ENCODE results near the gene TEX54. TPM values are rescaled to one million over a fixed set of nuclear protein-coding genes. Genes with fewer than 3 reads are reported as not detected.

The TEX54 gene
- not detected for total RNA-seq

- WGBS, 2 donors, result 3 to 9% methylated on average over 27 to 35 of the region's 40 CpGs
Observed at GRCh38 chr11:62832336-62833234, at the start of gene TEX54. Gene TEX54 (minus strand): TSS chr11:62832841.

GRCh38 chr11:62882431-62882749 lies 49.7 kb upstream of the TEX54 start:
- Histone ChIP-seq H3K4me1 (peaks cover 0 to 73% (median 38%) of the 10 kb centered on the region in 4 donors), H3K27me3 (no peaks in the 10 kb centered on the region), H3K36me3 (peaks cover 8 to 51% (median 27%) of the 10 kb centered on the region in 3 donors), H3K27ac (peak overlapping the region; percentile 94 to 100 (median 99)), H3K4me3 (peak overlapping the region; percentile 73 to 100 (median 93)), H3K9me3 (no peaks in the 10 kb centered on the region)
- TF ChIP-seq POLR2A (IDR thresholded peaks at IDR 0.05) (no peak), EP300 (IDR thresholded peaks at IDR 0.05) (no peak), CTCF (IDR thresholded peaks at IDR 0.05) (no peak)
- no peak for DNase-seq (ENCODE audit: low spot score in 2 of 2)
- 25 to 31% methylated on average over 6 of the region's 6 CpGs for WGBS, 2 donors

More at GRCh38 chr11:62832336-62833234, at the start of gene TEX54:
- peak within 1 kb of the TSS; percentile 79 to 96 (median 84) for H3K4me3 ChIP-seq
- peak within 1 kb of the TSS; percentile 88 to 98 (median 96) for H3K27ac ChIP-seq
- H3K4me1 ChIP-seq, result peaks cover 0 to 69% (median 29%) of the 10 kb centered on the region in 4 donors
- no peaks in the 10 kb centered on the region for H3K27me3 ChIP-seq
- H3K36me3 ChIP-seq, result peaks cover 0 to 49% (median 11%) of the 10 kb centered on the region in 3 donors
- H3K9me3 ChIP-seq, result no peaks in the 10 kb centered on the region
- TF ChIP-seq CTCF (IDR thresholded peaks at IDR 0.05) (no peak), POLR2A (IDR thresholded peaks at IDR 0.05) (peak in 1 of 2 donors; percentile 6)
- no peak for DNase-seq (ENCODE audit: low spot score in 2 of 2)

- peaks cover 0 to 67% (median 37%) of the 10 kb centered on the region in 4 donors for H3K4me1 ChIP-seq
- peak overlapping the region; percentile 94 to 100 (median 99) for H3K27ac ChIP-seq
- DNase-seq (ENCODE audit: low spot score in 2 of 2), result peak; percentile 89 to 97
- H3K27me3 ChIP-seq, result no peaks in the 10 kb centered on the region
- 3 to 4% methylated on average over 19 to 20 of the region's 21 CpGs for WGBS, 2 donors
- no peaks in the 10 kb centered on the region for H3K9me3 ChIP-seq
- TF ChIP-seq EP300 (IDR thresholded peaks at IDR 0.05) (peak; percentile 95 to 96), CTCF (IDR thresholded peaks at IDR 0.05) (no peak)
- peaks cover 6 to 45% (median 21%) of the 10 kb centered on the region in 3 donors for H3K36me3 ChIP-seq
- H3K4me3 ChIP-seq, result peak overlapping the region; percentile 73 to 100 (median 93)
Observed at GRCh38 chr11:62881579-62882430, 49.2 kb upstream of the TEX54 start.

- peak; percentile 47 to 100 for TF ChIP-seq EP300 (IDR thresholded peaks at IDR 0.05)
- peak; percentile 70 to 88 (median 82) for TF ChIP-seq CTCF (IDR thresholded peaks at IDR 0.05)
- TF ChIP-seq POLR2A (IDR thresholded peaks at IDR 0.05), result peak; percentile 96 to 99
- peaks cover 6 to 37% (median 16%) of the 10 kb centered on the region in 3 donors for H3K36me3 ChIP-seq
- 0 to 1% methylated on average over 38 to 56 of the region's 69 CpGs for WGBS, 2 donors
- H3K9me3 ChIP-seq, result no peaks in the 10 kb centered on the region
- peak within 1 kb of the TSS; percentile 73 to 100 (median 93) for H3K4me3 ChIP-seq
- H3K27ac ChIP-seq, result peak within 1 kb of the TSS; percentile 94 to 100 (median 99)
- no peaks in the 10 kb centered on the region for H3K27me3 ChIP-seq
- H3K4me1 ChIP-seq, result peaks cover 0 to 61% (median 36%) of the 10 kb centered on the region in 4 donors
- peak; percentile 83 to 86 for DNase-seq (ENCODE audit: low spot score in 2 of 2)
Observed at GRCh38 chr11:62880803-62881578, 48.4 kb upstream of the TEX54 start, which contains the start of gene SLC3A2. Gene SLC3A2 (plus strand): TSS chr11:62880896. CDS start chr11:62881024, 128 bp downstream.
